ENCODE measurements around the gene WIPI1. TPM values are rescaled to one million over a fixed set of nuclear protein-coding genes. Genes with fewer than 3 reads are reported as not detected.
A peak's percentile ranks its signal among the peaks of the same experiment; 100 is the strongest.

Gene WIPI1, protein sequence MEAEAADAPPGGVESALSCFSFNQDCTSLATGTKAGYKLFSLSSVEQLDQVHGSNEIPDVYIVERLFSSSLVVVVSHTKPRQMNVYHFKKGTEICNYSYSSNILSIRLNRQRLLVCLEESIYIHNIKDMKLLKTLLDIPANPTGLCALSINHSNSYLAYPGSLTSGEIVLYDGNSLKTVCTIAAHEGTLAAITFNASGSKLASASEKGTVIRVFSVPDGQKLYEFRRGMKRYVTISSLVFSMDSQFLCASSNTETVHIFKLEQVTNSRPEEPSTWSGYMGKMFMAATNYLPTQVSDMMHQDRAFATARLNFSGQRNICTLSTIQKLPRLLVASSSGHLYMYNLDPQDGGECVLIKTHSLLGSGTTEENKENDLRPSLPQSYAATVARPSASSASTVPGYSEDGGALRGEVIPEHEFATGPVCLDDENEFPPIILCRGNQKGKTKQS
- 37.3 TPM for total RNA-seq

DNA sequence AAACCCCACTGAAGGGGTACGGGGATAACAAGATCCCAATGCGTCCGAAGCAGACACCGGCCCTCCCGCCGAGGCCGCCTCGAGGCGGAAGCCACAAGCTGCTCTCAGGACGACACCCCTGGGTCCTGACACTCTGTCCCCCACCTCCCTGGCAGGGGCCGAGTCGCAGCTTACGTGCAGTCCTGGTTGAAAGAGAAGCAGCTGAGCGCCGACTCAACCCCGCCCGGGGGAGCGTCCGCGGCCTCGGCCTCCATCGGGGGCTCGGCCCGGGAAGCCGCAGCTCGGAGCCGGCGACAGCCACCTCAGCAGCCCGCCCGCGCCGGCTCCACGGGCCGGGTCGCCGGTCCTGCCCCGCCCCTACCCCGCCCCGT, at the start of gene WIPI1:
Gene WIPI1, minus strand, starts transcription at position 329 of the 371 bp plus-strand sequence. Its CDS starts 75 bp downstream, at position 254.
- Histone ChIP-seq H3K36me3 (peaks cover 0 to 8% of the 10 kb centered on the region in 2 donors), H3K9me3 (no peaks in the 10 kb centered on the region), H3K4me1 (peaks cover 30% of the 10 kb centered on the region), H3K27ac (peak within 1 kb of the TSS; percentile 96), H3K4me3 (peak within 1 kb of the TSS; percentile 85), H3K27me3 (no peaks in the 10 kb centered on the region)
- intact Hi-C loops (cut with DNase I), result loop anchor here (2.0 to 5.0 kb wide), 2 partner anchors 78 to 210 kb away; partner anchors contain the start of gene AMZ2
- TF ChIP-seq POLR2A (IDR thresholded peaks at IDR 0.05) (peak in 1 of 2 donors; percentile 67), POLR2AphosphoS5 (IDR thresholded peaks at IDR 0.05; ENCODE audit: insufficient read depth in 1 of 2, low read depth in 1 of 2) (no peak)
- peak in 1 of 2 donors; percentile 95 for DNase-seq (ENCODE audit: extremely low spot score in 2 of 2)

DNA sequence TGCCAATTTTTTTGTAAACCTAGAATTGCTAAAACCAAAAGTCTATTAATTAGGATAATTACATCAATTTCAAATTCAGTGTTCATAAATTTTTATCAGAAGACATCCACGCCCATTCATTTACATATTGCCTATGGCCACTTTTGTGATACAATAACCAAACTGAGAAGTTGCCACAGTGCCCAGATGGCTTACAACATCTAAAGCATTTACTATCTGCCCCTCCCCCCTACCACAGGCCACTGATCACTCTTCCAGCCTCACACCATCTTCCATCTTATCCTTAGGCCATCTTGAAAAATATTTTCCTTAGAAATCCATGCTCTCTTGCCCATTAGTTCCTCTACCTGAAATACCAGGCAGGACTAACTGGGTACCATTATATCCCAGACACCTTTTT, 48.7 kb upstream of the WIPI1 start:
- intact Hi-C loops (cut with DNase I), result no loop called here
- no peak overlapping the region for H3K4me3 ChIP-seq
- TF ChIP-seq, protein P1, sequence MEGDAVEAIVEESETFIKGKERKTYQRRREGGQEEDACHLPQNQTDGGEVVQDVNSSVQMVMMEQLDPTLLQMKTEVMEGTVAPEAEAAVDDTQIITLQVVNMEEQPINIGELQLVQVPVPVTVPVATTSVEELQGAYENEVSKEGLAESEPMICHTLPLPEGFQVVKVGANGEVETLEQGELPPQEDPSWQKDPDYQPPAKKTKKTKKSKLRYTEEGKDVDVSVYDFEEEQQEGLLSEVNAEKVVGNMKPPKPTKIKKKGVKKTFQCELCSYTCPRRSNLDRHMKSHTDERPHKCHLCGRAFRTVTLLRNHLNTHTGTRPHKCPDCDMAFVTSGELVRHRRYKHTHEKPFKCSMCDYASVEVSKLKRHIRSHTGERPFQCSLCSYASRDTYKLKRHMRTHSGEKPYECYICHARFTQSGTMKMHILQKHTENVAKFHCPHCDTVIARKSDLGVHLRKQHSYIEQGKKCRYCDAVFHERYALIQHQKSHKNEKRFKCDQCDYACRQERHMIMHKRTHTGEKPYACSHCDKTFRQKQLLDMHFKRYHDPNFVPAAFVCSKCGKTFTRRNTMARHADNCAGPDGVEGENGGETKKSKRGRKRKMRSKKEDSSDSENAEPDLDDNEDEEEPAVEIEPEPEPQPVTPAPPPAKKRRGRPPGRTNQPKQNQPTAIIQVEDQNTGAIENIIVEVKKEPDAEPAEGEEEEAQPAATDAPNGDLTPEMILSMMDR (IDR thresholded peaks at IDR 0.05), result no peak
- TF ChIP-seq POLR2A (IDR thresholded peaks at IDR 0.05) (no peak), POLR2AphosphoS5 (IDR thresholded peaks at IDR 0.05; ENCODE audit: insufficient read depth in 1 of 2, low read depth in 1 of 2) (no peak)
- H3K9me3 ChIP-seq, result no peaks in the 10 kb centered on the region
- DNase-seq (ENCODE audit: extremely low spot score in 2 of 2), result no peak
- H3K36me3 ChIP-seq, result no peaks in the 10 kb centered on the region
- H3K27ac ChIP-seq, result no peak overlapping the region
- no peaks in the 10 kb centered on the region for H3K27me3 ChIP-seq
- peaks cover 5% of the 10 kb centered on the region for H3K4me1 ChIP-seq

DNA sequence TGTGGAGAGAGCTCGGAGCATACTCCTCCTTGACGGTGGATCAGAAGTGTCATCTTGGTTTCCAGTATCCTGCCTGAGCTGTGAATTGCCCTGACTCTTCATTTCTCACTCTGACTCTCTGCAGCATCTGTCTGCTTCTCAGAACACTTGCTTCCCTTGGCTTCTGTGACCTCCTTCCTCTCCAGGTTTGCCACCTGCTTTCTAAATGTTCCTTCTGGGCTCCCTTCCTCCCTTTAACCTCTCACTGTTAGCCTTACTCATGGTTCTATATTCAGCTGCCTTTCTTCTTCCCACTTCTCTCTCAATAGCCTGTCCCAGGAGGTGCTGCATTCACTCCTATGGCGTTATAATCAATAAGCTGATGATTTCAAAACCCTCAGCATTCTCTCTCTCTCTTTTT, 43.8 kb upstream of the WIPI1 start:
- Histone ChIP-seq H3K4me1 (no peaks in the 10 kb centered on the region), H3K36me3 (no peaks in the 10 kb centered on the region), H3K9me3 (no peaks in the 10 kb centered on the region), H3K27me3 (no peaks in the 10 kb centered on the region), H3K27ac (no peak overlapping the region), H3K4me3 (no peak overlapping the region)
- intact Hi-C loops (cut with DNase I), result no loop called here
- TF ChIP-seq, protein P1 (IDR thresholded peaks at IDR 0.05), result no peak
- TF ChIP-seq POLR2AphosphoS5 (IDR thresholded peaks at IDR 0.05; ENCODE audit: insufficient read depth in 1 of 2, low read depth in 1 of 2) (no peak), POLR2A (IDR thresholded peaks at IDR 0.05) (no peak)
- DNase-seq (ENCODE audit: extremely low spot score in 2 of 2), result no peak

DNA sequence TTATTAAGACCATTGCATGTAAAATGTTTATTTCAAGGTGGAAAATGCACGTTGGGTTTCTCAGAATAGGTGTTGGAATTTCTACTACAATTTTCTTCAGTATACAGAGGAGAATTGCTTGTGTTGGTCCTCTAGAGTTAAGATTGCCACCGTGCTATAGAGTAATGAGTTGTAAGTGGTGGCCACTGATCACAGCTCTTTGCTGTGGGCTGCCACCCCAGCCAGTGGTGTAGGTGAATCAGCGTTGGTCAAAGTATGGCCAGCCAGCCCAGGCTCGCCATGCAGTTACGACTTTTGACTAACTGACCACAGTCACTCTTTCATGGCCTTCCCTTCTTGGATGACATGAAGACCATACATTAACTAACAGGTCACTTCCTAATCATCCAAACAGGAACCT, 42.3 kb upstream of the WIPI1 start:
- no peak overlapping the region for H3K4me3 ChIP-seq
- no peak for DNase-seq (ENCODE audit: extremely low spot score in 2 of 2)
- intact Hi-C loops (cut with DNase I), result no loop called here
- H3K4me1 ChIP-seq, result no peaks in the 10 kb centered on the region
- no peaks in the 10 kb centered on the region for H3K27me3 ChIP-seq
- no peaks in the 10 kb centered on the region for H3K9me3 ChIP-seq
- no peaks in the 10 kb centered on the region for H3K36me3 ChIP-seq
- TF ChIP-seq, protein P1 (IDR thresholded peaks at IDR 0.05), result no peak
- no peak overlapping the region for H3K27ac ChIP-seq

DNA sequence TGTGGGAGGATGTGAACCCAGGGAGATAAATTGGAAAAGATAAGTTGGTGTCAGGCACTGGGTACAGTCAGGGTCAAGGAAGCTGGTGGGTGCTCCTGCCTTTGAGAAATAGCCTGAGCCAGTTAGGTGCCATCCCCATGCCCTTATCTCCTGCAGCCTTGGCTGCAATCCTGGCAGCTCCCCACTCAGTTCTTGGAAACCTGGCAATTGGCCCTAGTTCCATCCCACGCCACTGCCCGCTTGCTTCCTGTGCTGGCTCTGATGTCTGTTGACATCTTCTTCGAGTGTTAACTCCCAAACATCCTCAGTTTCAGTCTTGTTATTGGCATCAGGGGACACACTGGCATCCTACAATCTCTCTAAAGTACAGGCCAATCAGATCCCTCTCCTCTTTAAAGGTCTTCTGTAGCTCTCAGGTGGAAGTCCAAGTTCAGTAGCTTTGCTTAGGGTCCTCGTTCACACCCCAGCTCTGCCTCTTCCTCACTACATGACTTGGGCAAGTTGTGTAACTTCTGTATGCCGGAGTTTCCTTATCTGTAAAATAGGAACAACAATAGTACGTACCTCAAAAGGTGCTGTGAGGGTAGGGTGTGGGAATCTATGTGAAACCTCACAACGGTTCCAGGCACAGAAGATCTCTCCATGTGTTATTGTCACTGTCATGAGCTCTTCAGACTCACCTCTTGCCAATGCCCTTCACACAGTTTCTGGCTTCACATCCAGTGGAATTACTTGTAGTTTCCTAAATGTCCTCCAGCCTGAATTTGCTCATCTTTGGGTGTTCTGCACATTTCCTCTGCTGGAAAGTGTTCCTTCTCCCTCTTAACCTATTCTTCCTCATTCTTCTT, 41.4 kb upstream of the WIPI1 start:
- DNase-seq (ENCODE audit: extremely low spot score in 2 of 2), result no peak
- no peak overlapping the region for H3K27ac ChIP-seq

More for the DNA sequence above, 41.4 kb upstream of the WIPI1 start:
- no peaks in the 10 kb centered on the region for H3K4me1 ChIP-seq
- no peaks in the 10 kb centered on the region for H3K27me3 ChIP-seq
- no peaks in the 10 kb centered on the region for H3K36me3 ChIP-seq
- no peaks in the 10 kb centered on the region for H3K9me3 ChIP-seq
- H3K4me3 ChIP-seq, result no peak overlapping the region
- TF ChIP-seq, protein P1 (IDR thresholded peaks at IDR 0.05), result no peak
- TF ChIP-seq POLR2AphosphoS5 (IDR thresholded peaks at IDR 0.05; ENCODE audit: insufficient read depth in 1 of 2, low read depth in 1 of 2) (no peak), POLR2A (IDR thresholded peaks at IDR 0.05) (no peak)
- intact Hi-C loops (cut with DNase I), result no loop called here
